Stimulated activated CD8-positive, alpha-beta memory T cell treated with anti-CD3 and anti-CD28 coated beads, Interleukin-7, amount 100 ng/mL, for 4 hours (primary cell): ENCODE data around the gene DLD.
"Not testable (repeated sequence)": the region's sequence is repeated elsewhere in the genome, so short reads cannot be mapped to it uniquely, and the experiment has no call there.

Source experiments
- DNase-seq, 2 donors: peaks; one replicate each; pipeline ENCODE4 v3.0.0-alpha.2; 2020; ENCODE audit warnings: low read depth in 2 of 2

Gene DLD

GRCh38 chr7:107874605-107875446, 16.2 kb upstream of the DLD start:
- DNase-seq: no peak

GRCh38 chr7:107876916-107877315, 14.1 kb upstream of the DLD start:
- no peak for DNase-seq

DNA sequence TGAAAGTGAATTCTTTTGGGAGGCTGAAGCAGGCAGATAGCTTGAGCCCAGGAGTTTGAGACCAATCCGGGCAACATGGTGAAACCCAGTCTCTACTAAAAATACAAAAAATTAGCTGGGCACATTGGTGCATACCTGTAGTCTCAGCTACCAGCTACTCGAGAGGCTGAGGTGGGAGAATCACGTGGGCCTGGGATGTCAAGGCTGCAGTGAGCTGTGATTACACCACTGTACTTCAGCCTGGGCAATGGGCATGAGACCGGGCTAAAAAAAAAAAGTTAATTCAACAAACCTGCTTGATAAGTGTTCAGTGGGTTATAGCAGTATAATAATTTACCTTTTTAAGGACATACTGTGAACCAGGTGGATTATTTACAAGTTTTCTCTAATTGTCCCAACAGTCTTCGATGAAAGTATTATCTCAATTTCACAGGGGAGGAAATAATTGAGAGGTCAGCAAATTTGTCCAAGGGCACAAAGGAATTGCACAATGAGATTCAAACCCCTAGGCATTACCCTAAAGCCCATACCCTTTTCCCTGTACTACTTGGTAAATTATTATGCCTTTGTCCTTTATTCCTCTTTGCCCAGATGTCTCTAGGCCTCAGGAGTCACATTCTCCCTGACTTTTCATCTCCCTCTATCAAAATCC, 13.1 kb upstream of the DLD start:
- no peak for DNase-seq

DNA sequence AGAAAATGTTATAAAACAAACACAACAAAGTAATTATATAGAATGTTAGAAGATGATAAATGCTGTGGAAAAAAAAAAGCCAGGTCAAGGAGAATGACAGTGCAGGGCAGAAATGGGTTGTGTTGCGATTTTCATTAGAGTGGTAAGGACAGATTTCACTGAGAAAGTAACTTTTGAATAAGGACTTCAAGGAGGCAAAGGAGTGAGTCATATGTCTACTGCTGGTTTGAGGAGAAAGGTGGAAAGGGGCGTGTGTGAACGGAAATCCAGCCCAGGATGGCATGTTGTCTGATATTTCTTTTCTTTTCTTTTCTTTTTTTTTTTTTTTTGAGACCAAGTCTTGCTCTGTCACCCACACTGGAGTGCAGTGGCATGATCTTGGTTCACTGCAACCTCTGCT, 12.3 kb upstream of the DLD start:
- no peak for DNase-seq

- DNase-seq: no peak
Measured at GRCh38 chr7:107879400-107880035, 11.5 kb upstream of the DLD start.

GRCh38 chr7:107882766-107883165, 8.2 kb upstream of the DLD start:
- DNase-seq: no peak

GRCh38 chr7:107884066-107884818, 6.7 kb upstream of the DLD start:
- no peak for DNase-seq

- DNase-seq: not testable (repeated sequence)
Measured at GRCh38 chr7:107887827-107888226, 3.2 kb upstream of the DLD start.

- DNase-seq: no peak
Measured at GRCh38 chr7:107889992-107890391, 991 bp upstream of the DLD start.

DNA sequence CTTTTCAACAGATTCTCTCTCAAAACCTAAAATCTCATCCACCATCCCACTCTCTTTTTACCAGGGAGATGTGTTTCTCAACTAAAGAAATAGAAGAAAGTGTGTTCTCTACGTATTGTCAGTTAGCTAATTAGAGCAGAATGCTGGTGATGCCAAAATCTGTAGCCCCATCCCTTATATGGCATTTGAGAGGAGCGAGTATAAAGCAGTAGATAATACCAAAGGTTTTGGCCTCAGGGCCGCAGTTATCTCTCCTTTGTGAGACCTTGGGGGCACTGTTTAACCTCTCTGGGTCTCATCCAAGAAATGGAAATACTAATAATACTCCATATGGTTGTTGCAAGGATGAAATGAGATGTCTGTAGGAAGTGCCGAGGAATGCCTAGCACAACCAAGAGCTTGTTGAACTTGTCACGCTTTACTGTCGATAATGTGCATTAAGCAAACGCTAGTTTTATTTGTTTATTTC, 456 bp upstream of the DLD start:
- DNase-seq: no peak

DNA sequence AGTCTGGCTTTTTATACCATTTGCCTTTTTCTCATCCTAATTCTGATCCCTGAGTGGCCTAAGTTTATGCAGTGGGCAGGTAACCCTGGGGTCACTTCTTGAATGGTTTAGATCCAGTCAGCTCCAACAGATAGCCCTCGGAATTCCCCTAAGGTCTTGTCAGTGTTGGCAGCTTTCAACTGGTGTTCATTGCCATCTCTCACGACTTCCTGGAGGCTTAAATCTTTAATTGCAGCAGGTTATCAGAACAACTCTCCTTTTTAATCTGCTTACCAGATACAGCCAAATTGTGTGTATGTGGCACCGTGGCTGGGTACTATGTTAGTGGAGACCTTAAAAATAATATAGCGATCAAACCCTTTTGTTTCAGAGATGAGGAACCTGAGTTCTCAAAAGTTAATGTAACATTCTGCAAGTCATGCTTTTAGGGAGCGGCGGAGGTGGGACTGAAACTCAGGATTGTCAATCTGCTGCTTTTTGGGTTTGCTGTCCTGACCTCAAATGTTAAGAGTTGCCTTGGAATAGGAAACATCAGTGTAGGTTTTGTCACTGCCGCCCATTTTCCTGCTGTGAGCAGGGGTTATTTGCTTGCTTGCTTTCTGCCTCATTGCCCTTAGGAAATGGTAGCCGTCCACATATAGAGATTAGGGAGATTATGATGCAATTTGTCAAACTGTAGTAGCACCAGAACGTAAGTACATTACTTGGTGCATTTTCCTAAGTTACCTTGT, 818 bp downstream of the DLD start:
- DNase-seq: no peak

- not testable (repeated sequence) for DNase-seq
Measured at GRCh38 chr7:107892367-107892741, 1.4 kb downstream of the DLD start.

DNA sequence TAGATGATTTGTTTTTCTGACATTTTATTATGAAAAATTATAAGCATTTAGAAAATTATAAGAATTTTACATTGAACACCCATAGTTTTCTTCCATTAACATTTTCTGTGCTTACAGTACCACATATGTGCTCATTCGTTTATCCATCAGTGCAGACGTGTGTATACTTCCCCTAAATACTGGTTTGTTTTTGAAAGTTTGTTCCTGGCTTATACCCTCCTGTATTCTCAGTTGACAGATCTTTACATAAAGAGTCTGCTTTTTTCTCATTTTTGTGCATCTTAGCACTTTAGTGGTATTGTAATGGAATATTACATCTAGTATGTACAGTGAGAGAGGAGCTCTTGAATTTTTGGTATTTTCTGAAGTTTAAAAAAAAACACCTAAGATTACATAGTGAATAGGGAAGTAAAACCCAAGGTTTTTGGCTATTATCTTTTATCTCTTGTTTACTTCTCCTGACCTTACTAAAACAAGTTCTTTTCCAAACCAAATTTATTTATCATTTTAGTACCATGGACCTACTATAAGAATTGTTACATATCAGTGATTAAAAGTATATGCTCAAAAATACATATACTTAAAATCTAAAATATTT, 8.1 kb downstream of the DLD start:
- no peak for DNase-seq

DNA sequence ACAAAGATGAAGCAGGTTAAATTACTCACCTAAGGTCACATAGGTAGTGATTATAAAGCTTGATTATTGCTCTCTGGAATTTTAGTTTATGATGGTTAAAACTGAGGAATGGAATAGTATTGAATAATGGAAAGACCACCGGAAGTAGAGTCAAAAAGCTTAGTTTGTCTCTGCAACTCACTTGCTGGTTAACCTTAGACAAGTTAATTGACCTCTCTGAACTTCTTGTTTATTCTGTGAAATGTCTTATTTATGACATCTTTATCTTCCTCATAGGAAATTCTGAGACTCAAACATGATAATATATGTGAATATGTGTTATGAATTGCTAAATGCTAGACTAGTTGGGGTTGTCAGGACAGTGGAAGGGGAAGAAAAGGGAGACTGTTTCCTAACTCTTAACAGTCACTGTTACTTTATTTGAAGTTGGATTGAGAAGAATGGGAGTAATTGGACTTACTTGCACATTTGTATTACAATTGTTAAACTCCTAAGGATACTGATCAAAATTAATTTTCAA, 9.6 kb downstream of the DLD start:
- DNase-seq: no peak

GRCh38 chr7:107902381-107902780, 11.4 kb downstream of the DLD start:
- DNase-seq: no peak

GRCh38 chr7:107907790-107908189, 16.8 kb downstream of the DLD start:
- no peak for DNase-seq

- DNase-seq: no peak
Measured at GRCh38 chr7:107909445-107909844, 18.5 kb downstream of the DLD start.

DNA sequence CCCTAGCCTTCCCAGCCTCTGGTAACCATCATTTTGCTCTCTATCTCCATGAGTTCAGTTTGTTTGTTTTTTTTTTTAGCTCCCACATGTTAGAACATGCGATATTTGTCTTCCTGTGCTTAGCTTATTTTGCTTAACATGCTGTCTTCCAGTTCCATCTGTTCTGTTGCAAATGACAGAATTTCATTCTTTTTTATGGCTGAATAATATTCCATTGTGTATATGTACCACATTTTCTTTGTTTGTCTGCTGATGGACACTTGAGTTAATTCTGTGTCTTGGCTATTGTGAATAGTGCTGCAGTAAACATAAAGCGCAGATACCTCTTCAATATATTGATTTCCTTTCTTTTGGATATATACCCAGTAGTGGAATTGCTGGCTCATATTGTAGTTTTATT, 21.0 kb downstream of the DLD start:
- DNase-seq: no peak

DNA sequence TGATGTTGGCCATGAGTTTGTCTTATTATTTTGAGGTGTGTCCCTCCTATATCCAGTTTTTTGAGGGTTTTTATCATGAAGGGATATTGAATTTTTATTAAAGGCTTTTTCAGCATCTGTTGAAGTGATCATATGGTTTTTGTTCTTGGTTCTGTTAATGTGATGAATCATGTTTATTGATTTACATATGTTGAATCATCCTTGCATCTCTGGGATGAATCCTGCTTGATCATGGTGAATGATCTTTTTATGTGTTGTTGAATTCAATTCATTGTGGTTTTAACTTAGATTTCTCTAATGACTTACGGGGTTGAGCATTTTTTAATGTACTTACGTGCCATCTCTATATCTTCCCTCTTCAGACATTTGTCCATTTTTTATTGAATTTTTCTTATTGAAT, 22.9 kb downstream of the DLD start:
- DNase-seq: no peak

- no peak for DNase-seq
Measured at GRCh38 chr7:107914831-107915230, 23.8 kb downstream of the DLD start.

DNA sequence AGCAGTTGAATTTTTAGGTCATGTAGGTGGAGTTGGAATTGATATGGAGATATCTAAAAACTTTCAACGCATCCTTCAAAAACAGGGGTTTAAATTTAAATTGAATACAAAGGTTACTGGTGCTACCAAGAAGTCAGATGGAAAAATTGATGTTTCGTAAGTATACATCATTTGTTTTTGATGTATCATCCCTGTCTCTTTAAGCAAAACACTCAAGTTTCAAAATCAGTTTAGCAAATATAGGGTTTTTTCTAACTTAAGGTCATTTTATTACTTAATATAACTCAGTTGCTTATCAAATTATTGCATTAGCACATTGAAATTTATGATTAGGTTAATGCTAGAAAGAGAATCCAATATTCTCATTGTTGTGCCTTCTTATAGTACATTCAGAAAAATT, 24.6 kb downstream of the DLD start:
- DNase-seq: no peak
